ENCODE measurements around the gene WWOX. TPM values are rescaled to one million over a fixed set of nuclear protein-coding genes. Genes with fewer than 3 reads are reported as not detected.
"Not testable (repeated sequence)": the region's sequence is repeated elsewhere in the genome, so short reads cannot be mapped to it uniquely, and the experiment has no call there.

Gene WWOX
- total and polyA plus RNA-seq, 7 donors = 7.1 to 46.8 (median 16.1) TPM

- Histone ChIP-seq H3K27ac (no peak overlapping the region), H3K4me3 (no peak overlapping the region), H3K9me3 (no peaks in the 10 kb centered on the region), H3K36me3 (no peaks in the 10 kb centered on the region), H3K4me1 (peaks cover 0 to 10% (median 5%) of the 10 kb centered on the region in 4 donors), H3K27me3 (no peaks in the 10 kb centered on the region)
- TF ChIP-seq CTCF (IDR thresholded peaks at IDR 0.05) (no peak), POLR2AphosphoS5 (IDR thresholded peaks at IDR 0.05) (no peak), EP300 (IDR thresholded peaks at IDR 0.05) (no peak), POLR2A (IDR thresholded peaks at IDR 0.05) (no peak)
- WGBS, 2 donors = 55 to 81% methylated on average over 4 of the region's 4 CpGs
- DNase-seq = no peak
- intact Hi-C loops (cut with DNase I) = no loop called here
Measured at GRCh38 chr16:78510496-78510895, 411.0 kb downstream of the WWOX start.

DNA sequence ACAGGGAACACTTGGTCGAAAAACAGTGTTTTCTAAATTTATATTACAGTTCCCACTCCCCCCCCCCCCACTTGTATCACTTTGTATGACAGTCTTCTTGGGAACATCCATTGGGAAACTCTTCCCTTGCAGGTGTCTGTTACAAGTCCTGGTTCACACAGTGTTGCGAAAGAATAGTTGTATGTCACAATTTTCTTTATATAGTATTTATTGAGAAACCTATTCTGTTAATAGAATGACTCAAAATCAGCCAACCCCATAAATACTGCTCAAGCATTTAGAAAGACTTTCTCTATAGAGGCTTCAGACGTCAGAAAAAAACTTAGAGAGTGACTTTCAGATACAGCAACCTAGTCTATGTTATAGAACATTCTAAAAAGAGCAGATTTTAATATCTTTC, 414.4 kb downstream of the WWOX start:
- no peak overlapping the region for H3K27ac ChIP-seq
- H3K9me3 ChIP-seq = no peaks in the 10 kb centered on the region
- WGBS, 2 donors = 82 to 91% methylated on average over 3 of the region's 3 CpGs
- intact Hi-C loops (cut with DNase I) = no loop called here
- H3K36me3 ChIP-seq = no peaks in the 10 kb centered on the region
- no peak overlapping the region for H3K4me3 ChIP-seq
- no peak for DNase-seq
- no peaks in the 10 kb centered on the region for H3K27me3 ChIP-seq
- TF ChIP-seq POLR2A (IDR thresholded peaks at IDR 0.05) = no peak
- H3K4me1 ChIP-seq = no peaks in the 10 kb centered on the region

DNA sequence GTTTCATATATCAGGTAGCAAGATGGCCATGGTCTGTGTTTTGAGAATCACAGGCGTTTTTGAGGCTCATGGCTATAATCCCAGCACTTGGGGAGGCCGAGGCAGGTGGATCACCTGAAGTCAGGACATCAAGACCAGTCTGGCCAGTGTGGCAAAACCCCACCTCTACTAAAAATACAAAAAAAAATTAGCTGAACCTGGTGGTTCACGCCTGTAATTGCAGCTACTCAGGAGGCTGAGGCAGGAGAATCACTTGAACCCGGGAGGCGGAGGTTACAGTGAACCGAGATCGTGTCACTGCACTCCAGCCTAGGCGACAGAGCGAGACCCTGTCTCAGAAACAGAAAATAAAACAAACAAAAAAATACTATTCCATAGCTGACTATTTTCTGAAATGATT, 415.4 kb downstream of the WWOX start:
- H3K9me3 ChIP-seq; H3K4me3 ChIP-seq; DNase-seq; H3K36me3 ChIP-seq; H3K4me1 ChIP-seq; intact Hi-C loops (cut with DNase I); H3K27me3 ChIP-seq; H3K27ac ChIP-seq: not testable (repeated sequence)
- 93 to 95% methylated on average over 9 of the region's 9 CpGs for WGBS, 2 donors

DNA sequence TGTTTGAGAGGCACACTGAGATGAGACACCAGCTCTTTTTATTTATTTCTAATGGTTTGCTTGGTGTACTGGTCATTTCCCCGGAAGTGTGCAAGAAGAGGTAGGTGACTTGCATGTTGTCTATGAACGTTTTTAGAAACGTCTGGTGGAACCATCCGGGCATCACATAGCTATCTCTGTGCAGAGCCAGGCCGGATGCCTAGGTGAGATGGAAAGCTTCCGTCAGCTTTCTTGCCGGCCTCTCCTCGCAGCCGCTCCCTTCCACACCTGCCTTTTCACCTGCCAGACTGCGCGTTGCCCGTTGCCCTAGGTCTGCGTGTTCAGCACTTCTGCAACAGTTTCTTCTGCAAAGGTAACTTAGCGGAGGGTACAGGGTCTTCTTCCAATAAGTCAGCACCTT, 416.0 kb downstream of the WWOX start:
- TF ChIP-seq CTCF (IDR thresholded peaks at IDR 0.05) (no peak), POLR2AphosphoS5 (IDR thresholded peaks at IDR 0.05) (no peak), EP300 (IDR thresholded peaks at IDR 0.05) (no peak), POLR2A (IDR thresholded peaks at IDR 0.05) (no peak)
- intact Hi-C loops (cut with DNase I) = no loop called here
- Histone ChIP-seq H3K36me3 (no peaks in the 10 kb centered on the region), H3K27me3 (no peaks in the 10 kb centered on the region), H3K9me3 (no peaks in the 10 kb centered on the region), H3K4me3 (no peak overlapping the region), H3K4me1 (no peaks in the 10 kb centered on the region), H3K27ac (no peak overlapping the region)
- WGBS, 2 donors = 82 to 95% methylated on average over 14 of the region's 14 CpGs
- DNase-seq = no peak

- 90 to 92% methylated on average over 9 of the region's 9 CpGs for WGBS, 2 donors
- H3K27me3 ChIP-seq = no peaks in the 10 kb centered on the region
- no peak for DNase-seq
- H3K9me3 ChIP-seq = no peaks in the 10 kb centered on the region
- no peaks in the 10 kb centered on the region for H3K4me1 ChIP-seq
- no peaks in the 10 kb centered on the region for H3K36me3 ChIP-seq
- no peak overlapping the region for H3K27ac ChIP-seq
- TF ChIP-seq POLR2A (IDR thresholded peaks at IDR 0.05) (no peak), POLR2AphosphoS5 (IDR thresholded peaks at IDR 0.05) (no peak), CTCF (IDR thresholded peaks at IDR 0.05) (no peak), EP300 (IDR thresholded peaks at IDR 0.05) (no peak)
- intact Hi-C loops (cut with DNase I) = no loop called here
- no peak overlapping the region for H3K4me3 ChIP-seq
Measured at GRCh38 chr16:78516006-78516736, 416.7 kb downstream of the WWOX start.

DNA sequence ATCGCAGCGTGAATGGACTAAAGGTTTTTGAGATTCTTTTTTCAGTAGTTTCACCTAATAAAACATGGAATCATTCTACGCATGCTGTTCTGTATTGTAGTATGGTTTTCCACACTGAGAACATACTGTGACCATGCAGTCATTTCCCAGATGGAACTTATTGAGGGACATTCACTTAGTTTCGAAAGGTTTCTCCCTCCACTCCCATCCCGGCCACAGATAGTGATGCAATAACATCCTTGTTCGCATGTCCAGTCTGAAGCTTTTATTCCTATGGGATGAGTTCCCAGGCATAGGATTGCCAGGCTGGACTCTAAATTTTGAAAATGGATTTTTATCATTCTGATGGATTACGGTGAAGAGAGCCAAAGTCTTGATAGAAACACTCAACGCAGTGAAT, 420.4 kb downstream of the WWOX start:
- no peaks in the 10 kb centered on the region for H3K4me1 ChIP-seq
- H3K36me3 ChIP-seq = no peaks in the 10 kb centered on the region
- no peaks in the 10 kb centered on the region for H3K27me3 ChIP-seq
- no peak for DNase-seq
- intact Hi-C loops (cut with DNase I) = no loop called here
- no peak overlapping the region for H3K4me3 ChIP-seq
- TF ChIP-seq EP300 (IDR thresholded peaks at IDR 0.05) = no peak
- TF ChIP-seq POLR2AphosphoS5 (IDR thresholded peaks at IDR 0.05) = no peak
- TF ChIP-seq CTCF (IDR thresholded peaks at IDR 0.05) = no peak
- TF ChIP-seq POLR2A (IDR thresholded peaks at IDR 0.05) = no peak
- 95% methylated on average over 8 of the region's 8 CpGs for WGBS, 2 donors
- H3K9me3 ChIP-seq = no peaks in the 10 kb centered on the region
- H3K27ac ChIP-seq = no peak overlapping the region
